ENCODE results near the gene ZNF804A.

DNA sequence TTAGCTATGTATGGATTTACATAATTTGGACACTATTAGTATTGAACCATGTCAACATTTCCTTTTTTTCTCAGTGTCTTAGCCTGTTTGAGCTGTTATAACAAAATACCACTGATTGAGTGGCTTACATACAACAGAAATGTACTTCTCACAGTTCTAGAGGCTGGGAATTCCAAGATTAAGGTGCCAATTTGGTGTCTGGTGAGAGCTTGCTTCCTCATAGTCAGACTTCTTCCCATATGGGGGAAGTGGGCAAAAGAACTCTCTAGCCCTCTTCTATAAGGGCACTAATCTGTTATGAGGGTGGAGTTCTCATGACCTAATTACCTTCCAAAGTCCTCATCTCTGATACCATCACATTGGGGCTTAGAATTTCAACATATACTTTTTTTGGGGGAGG, 12.6 kb downstream of the ZNF804A start:
- TF ChIP-seq CTCF (IDR thresholded peaks at IDR 0.05): no peak
- TF ChIP-seq POLR2A (IDR thresholded peaks at IDR 0.05): no peak

Measured in uterus (tissue), 2 donors.